Hematopoietic multipotent progenitor cell treated with erythropoietin and hydrocortisone succinate and interleukin-3 and kit ligand, for 6 days (in vitro differentiated cells): ENCODE results near the gene COMMD4.
"Not testable (repeated sequence)": the region's sequence is repeated elsewhere in the genome, so short reads cannot be mapped to it uniquely, and the experiment has no call there.

ENCODE experiments used
- DNase-seq: peaks from one replicate; pipeline ENCODE4 v3.0.0-alpha.2; 2015

Gene COMMD4

DNA sequence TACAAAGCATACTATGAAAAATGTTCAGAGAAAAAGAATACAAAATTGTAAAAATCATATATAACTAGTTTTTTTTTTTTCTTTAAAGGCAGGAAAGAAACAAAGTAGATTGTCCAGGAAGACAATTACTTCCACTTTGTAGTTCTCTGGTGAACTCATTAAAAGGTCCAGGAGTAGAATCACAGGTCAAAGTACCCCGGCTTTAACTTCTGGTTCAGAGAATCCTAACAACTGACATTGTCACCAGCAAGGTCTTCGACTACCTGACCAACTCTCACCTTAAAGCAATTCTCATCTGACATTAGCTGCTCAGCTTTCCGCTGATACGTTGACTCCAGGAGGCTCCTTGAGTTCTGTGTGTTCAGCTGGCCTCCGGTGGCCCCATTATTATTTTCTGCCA, 48.1 kb downstream of the COMMD4 start:
- DNase-seq = not testable (repeated sequence)
